Breast epithelium (tissue), 4 donors: ENCODE measurements around the gene ATP5PB. TPM values are rescaled to one million over a fixed set of nuclear protein-coding genes. Genes with fewer than 3 reads are reported as not detected.

ENCODE experiments used
- DNase-seq, 2 donors: peaks; one replicate each; pipeline ENCODE4 v3.0.0-alpha.2; 2019; ENCODE audit warnings: low spot score in 2 of 2
- H3K27ac ChIP-seq, 2 donors: fragments of 200-600 bp; sonication (generic) in 1 of 2; one replicate each; pipeline ENCODE4 v1.5.1; 2016 to 2019; ENCODE audit warnings: mild to moderate bottlenecking in 1 of 2
- H3K27me3 ChIP-seq, 2 donors: fragments of 200-600 bp; sonication (generic) in 1 of 2; one replicate each; pipeline versions ENCODE4 v1.5.1 to v1.6.0; 2017 to 2019; ENCODE audit warnings: control low read depth in 1 of 2, mild to moderate bottlenecking in 1 of 2
- H3K36me3 ChIP-seq: fragments of 200-600 bp; one replicate; pipeline ENCODE4 v1.5.1; 2019
- H3K4me1 ChIP-seq, 2 donors: fragments of 200-600 bp; sonication (generic); one replicate each; pipeline ENCODE4 v1.5.1; 2016 to 2019; ENCODE audit warnings: control low read depth in 1 of 2
- H3K4me3 ChIP-seq, 3 donors: fragments of 200-600 bp; sonication (generic); 1 replicate in 2 of 3; 2 replicates in 1 of 3; pipeline ENCODE4 v1.5.1; 2016 to 2019; ENCODE audit warnings: mild to moderate bottlenecking in 3 of 3, moderate library complexity in 2 of 3
- H3K9me3 ChIP-seq, 2 donors: fragments of 200-600 bp; sonication (generic) in 1 of 2; one replicate each; pipeline ENCODE4 v1.5.1; 2016 to 2019; ENCODE audit warnings: control low read depth in 1 of 2
- CTCF ChIP-seq, 3 donors: fragments of 450-650 bp; IDR thresholded peaks; one replicate each; pipeline ENCODE4 v1.5.1; 2016 to 2017; ENCODE audit warnings: antibody characterized with exemption in 3 of 3, mild to moderate bottlenecking in 3 of 3, moderate library complexity in 3 of 3
- POLR2A ChIP-seq: fragments of 450-650 bp; IDR thresholded peaks from one replicate; pipeline ENCODE4 v1.6.1; 2016; ENCODE audit warnings: antibody characterized with exemption, mild to moderate bottlenecking, moderate library complexity
- POLR2AphosphoS5 ChIP-seq, 3 donors: sonication (generic); formaldehyde crosslinking; IDR thresholded peaks; one replicate each; pipeline ENCODE4 v1.6.1; 2017; ENCODE audit warnings: antibody characterized with exemption in 3 of 3
- intact Hi-C: fragments of 100-400 bp; cut with DNase I; formaldehyde crosslinking; loops from one replicate; pipeline ENCODE4 v1.15.1; 2023; ENCODE audit warnings: low total_unique reads
- total RNA-seq, 3 donors: library from RNA; depleted of rRNA; stranded (reverse); fragments of >200 nt; gene quantifications; one replicate each; pipeline ENCODE4 v1.1.0, GENCODE V29; 2016

Gene ATP5PB
- total RNA-seq, 3 donors from 2014 or later = 143 to 159 (median 148) TPM

GRCh38 chr1:111507411-111508201, 58.3 kb downstream of the ATP5PB start:
- Histone ChIP-seq H3K4me1 (peaks cover 0 to 5% of the 10 kb centered on the region in 2 donors), H3K4me3 (peak overlapping the region; percentile 22 to 59 (median 35)), H3K36me3 (no peaks in the 10 kb centered on the region), H3K27me3 (no peaks in the 10 kb centered on the region), H3K27ac (peak overlapping the region; percentile 91 to 97), H3K9me3 (no peaks in the 10 kb centered on the region)
- intact Hi-C loops = no loop called here
- DNase-seq = peak in 1 of 2 donors; percentile 31
- TF ChIP-seq POLR2AphosphoS5 (IDR thresholded peaks at IDR 0.05) (no peak), POLR2A (no peak), CTCF (IDR thresholded peaks at IDR 0.05) (no peak)

GRCh38 chr1:111509997-111510375, 60.7 kb downstream of the ATP5PB start:
- Histone ChIP-seq H3K36me3 (no peaks in the 10 kb centered on the region), H3K27me3 (no peaks in the 10 kb centered on the region), H3K27ac (no peak overlapping the region), H3K9me3 (no peaks in the 10 kb centered on the region), H3K4me3 (no peak overlapping the region), H3K4me1 (peaks cover 0 to 5% of the 10 kb centered on the region in 2 donors)
- intact Hi-C loops = no loop called here
- TF ChIP-seq POLR2A (no peak), CTCF (IDR thresholded peaks at IDR 0.05) (no peak), POLR2AphosphoS5 (IDR thresholded peaks at IDR 0.05) (no peak)
- no peak for DNase-seq

- intact Hi-C loops = no loop called here
- Histone ChIP-seq H3K27me3 (no peaks in the 10 kb centered on the region), H3K4me3 (no peak overlapping the region), H3K36me3 (no peaks in the 10 kb centered on the region), H3K27ac (no peak overlapping the region), H3K9me3 (no peaks in the 10 kb centered on the region), H3K4me1 (peaks cover 5 to 6% of the 10 kb centered on the region in 2 donors)
- TF ChIP-seq POLR2AphosphoS5 (IDR thresholded peaks at IDR 0.05) (no peak), CTCF (IDR thresholded peaks at IDR 0.05) (no peak), POLR2A (no peak)
- DNase-seq = no peak
Observed at GRCh38 chr1:111511370-111511769, 62.1 kb downstream of the ATP5PB start.

Other genes starting within 250 kb of the ATP5PB start
- 10 to 100 TPM; 27.7 to 70.8 (median 34.4) TPM for gene DENND2D, start 248.8 kb upstream of the ATP5PB start, total RNA-seq
- gene CHI3L2, start 221.8 kb upstream of the ATP5PB start, total RNA-seq = 10 to 100 TPM in 2 of 3 donors, 1 to 10 TPM in 1; 9.5 to 22.0 (median 14.1) TPM
- gene CHIA, start 158.6 kb upstream of the ATP5PB start, total RNA-seq = not detected
- 1 to 10 TPM; 2.6 to 7.9 (median 6.6) TPM for gene OVGP1, start 21.7 kb upstream of the ATP5PB start, total RNA-seq
- gene WDR77, start 208 bp upstream of the ATP5PB start, total RNA-seq = 10 to 100 TPM; 22.7 to 33.8 (median 30.2) TPM
- gene C1orf162, start 24.5 kb downstream of the ATP5PB start, total RNA-seq = 10 to 100 TPM; 22.3 to 51.2 (median 23.0) TPM
- 10 to 100 TPM in 2 of 3 donors, 1 to 10 TPM in 1; 9.5 to 13.8 (median 13.2) TPM for gene ADORA3, start 54.2 kb downstream of the ATP5PB start, total RNA-seq
- 10 to 100 TPM in 1 of 3 donors, 1 to 10 TPM in 2; 5.9 to 14.6 (median 10.0) TPM for gene TMIGD3, start 54.2 kb downstream of the ATP5PB start, total RNA-seq
- 10 to 100 TPM; 45.9 to 72.8 (median 54.9) TPM for gene RAP1A, start 170.3 kb downstream of the ATP5PB start, total RNA-seq